ENCODE results near the gene DAB2IP. TPM values are rescaled to one million over a fixed set of nuclear protein-coding genes. Genes with fewer than 3 reads are reported as not detected.

The DAB2IP gene
- total RNA-seq, 1 donor from 2014 or later, result 104 TPM

DNA sequence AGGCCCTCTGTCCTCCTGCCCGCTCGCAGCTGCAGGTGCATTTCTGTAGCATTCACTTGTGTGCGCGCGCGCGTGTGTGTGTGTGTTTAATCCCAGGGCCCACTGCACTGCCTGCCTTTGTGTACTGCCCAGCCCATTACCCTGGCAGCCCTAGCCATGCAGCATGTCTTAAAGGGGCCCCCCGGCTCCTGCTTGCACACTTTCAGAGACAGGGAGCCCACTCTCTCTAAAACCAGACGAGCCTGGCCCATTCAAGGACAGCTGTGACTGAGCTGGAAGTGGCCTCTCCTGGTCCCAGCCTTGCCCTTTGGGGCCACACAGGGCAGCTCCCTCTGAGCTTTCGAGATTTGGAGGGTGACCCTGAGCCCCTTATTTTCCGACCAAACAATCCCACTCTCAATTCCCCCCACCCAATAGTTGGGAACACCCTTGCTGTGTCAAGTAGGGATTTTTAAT lies 98.9 kb downstream of the DAB2IP start:
- TF ChIP-seq, protein P1, sequence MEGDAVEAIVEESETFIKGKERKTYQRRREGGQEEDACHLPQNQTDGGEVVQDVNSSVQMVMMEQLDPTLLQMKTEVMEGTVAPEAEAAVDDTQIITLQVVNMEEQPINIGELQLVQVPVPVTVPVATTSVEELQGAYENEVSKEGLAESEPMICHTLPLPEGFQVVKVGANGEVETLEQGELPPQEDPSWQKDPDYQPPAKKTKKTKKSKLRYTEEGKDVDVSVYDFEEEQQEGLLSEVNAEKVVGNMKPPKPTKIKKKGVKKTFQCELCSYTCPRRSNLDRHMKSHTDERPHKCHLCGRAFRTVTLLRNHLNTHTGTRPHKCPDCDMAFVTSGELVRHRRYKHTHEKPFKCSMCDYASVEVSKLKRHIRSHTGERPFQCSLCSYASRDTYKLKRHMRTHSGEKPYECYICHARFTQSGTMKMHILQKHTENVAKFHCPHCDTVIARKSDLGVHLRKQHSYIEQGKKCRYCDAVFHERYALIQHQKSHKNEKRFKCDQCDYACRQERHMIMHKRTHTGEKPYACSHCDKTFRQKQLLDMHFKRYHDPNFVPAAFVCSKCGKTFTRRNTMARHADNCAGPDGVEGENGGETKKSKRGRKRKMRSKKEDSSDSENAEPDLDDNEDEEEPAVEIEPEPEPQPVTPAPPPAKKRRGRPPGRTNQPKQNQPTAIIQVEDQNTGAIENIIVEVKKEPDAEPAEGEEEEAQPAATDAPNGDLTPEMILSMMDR (IDR thresholded peaks at IDR 0.05; ENCODE audit: unreplicated experiment), result no peak
- peaks cover 36% of the 10 kb centered on the region for H3K4me1 Mint-ChIP-seq (ENCODE audit: unreplicated experiment)
- no peak overlapping the region for H3K27ac Mint-ChIP-seq (ENCODE audit: unreplicated experiment)
- H3K9me3 Mint-ChIP-seq (ENCODE audit: unreplicated experiment), result no peaks in the 10 kb centered on the region
- no peak overlapping the region for H3K4me3 Mint-ChIP-seq (ENCODE audit: unreplicated experiment)
- no peak for DNase-seq (ENCODE audit: low spot score)
- peaks cover 21% of the 10 kb centered on the region for H3K27me3 Mint-ChIP-seq (ENCODE audit: unreplicated experiment)
- peaks cover 7% of the 10 kb centered on the region for H3K36me3 Mint-ChIP-seq (ENCODE audit: low read depth, unreplicated experiment)

DNA sequence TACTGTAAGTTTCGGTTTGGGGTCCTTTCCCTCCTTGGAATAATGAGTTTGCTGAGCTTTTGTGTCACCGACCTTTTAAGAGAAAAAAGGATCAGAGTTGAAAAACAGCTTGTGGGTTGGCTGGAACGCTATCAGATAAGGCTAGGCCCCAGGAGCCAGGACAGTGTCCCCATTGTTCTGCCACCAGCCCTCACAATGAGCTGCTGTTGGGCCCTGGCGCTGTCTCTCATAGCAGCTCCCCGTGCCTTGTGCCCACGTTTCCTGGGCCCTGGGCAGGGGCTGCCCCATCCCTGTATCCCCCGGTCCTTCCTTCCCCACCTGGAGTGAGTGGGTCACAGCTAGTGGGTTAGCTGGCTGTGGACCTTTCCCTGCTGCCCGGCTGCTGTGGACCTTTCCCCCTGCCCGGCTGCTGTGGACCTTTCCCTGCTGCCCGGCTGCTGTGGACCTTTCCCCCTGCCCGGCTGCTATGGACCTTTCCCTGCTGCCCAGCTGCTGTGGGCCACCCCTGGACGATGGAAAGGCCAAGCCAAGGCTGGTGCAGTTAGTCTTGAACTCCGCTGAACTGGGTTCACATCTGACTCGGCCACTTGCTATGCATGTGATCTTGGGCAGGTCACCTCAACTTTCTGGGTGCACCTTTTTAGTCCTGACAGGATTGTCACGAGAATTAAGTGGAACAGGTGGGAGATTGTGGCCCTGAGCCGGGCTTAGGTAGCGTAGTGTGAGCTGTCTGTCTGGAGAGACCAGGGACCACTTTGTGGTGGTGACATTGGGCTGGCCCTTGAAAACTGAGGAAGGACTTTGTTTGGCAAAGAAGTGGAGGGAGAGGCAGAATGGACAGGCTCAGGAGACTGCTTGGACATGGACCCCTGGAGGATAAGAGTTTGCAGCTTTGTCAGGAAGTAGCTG lies 99.5 kb downstream of the DAB2IP start:
- peaks cover 33% of the 10 kb centered on the region for H3K4me1 Mint-ChIP-seq (ENCODE audit: unreplicated experiment)
- peak overlapping the region; percentile 1 for H3K27ac Mint-ChIP-seq (ENCODE audit: unreplicated experiment)
- H3K27me3 Mint-ChIP-seq (ENCODE audit: unreplicated experiment), result peaks cover 19% of the 10 kb centered on the region
- H3K4me3 Mint-ChIP-seq (ENCODE audit: unreplicated experiment), result peak overlapping the region; percentile 34
- no peak for DNase-seq (ENCODE audit: low spot score)
- peaks cover 10% of the 10 kb centered on the region for H3K36me3 Mint-ChIP-seq (ENCODE audit: low read depth, unreplicated experiment)
- TF ChIP-seq, protein P1 (IDR thresholded peaks at IDR 0.05; ENCODE audit: unreplicated experiment), result no peak
- H3K9me3 Mint-ChIP-seq (ENCODE audit: unreplicated experiment), result no peaks in the 10 kb centered on the region

DNA sequence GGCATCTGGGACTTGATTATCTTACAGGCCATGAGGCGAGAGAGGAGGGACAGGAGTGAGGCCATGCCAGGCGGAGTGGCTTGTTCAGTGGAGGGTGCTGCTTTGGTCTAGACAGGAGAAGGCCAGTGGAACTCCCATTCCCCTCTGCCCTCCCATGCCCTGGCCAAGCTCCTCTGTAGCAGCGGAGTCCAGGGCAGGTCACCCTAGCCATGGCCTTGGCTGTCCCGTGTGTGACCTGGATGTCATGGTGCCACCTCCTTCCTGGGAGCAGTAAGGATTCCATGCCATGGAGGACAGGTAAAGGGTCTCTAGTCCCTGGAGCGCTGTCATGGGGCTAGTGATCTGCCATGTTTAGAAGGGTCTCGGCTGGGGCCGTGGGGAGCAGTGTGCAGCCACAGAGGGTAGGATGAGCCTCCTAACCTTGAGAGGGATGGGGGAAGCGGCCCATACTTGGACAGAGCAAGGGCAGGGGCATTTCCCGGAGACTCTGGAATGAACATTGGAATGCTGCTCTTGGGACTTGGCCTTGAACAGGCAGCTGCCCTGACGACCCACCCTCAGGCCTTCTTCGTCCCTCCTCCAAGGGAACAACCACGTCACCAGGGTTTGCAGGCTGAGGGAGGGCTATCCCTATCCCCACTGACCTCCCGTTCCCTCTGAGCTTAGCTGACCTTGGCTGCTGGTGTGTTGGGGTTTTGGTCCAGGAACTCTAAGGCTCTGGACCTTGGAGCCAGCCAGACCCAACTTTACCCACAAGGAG lies 100.4 kb downstream of the DAB2IP start:
- Mint-ChIP-seq H3K9me3 (ENCODE audit: unreplicated experiment) (no peaks in the 10 kb centered on the region), H3K27me3 (ENCODE audit: unreplicated experiment) (peaks cover 22% of the 10 kb centered on the region), H3K36me3 (ENCODE audit: low read depth, unreplicated experiment) (peaks cover 17% of the 10 kb centered on the region), H3K4me1 (ENCODE audit: unreplicated experiment) (peaks cover 27% of the 10 kb centered on the region), H3K27ac (ENCODE audit: unreplicated experiment) (peak overlapping the region; percentile 1), H3K4me3 (ENCODE audit: unreplicated experiment) (peak overlapping the region; percentile 34)
- TF ChIP-seq, protein P1 (IDR thresholded peaks at IDR 0.05; ENCODE audit: unreplicated experiment), result no peak
- no peak for DNase-seq (ENCODE audit: low spot score)

DNA sequence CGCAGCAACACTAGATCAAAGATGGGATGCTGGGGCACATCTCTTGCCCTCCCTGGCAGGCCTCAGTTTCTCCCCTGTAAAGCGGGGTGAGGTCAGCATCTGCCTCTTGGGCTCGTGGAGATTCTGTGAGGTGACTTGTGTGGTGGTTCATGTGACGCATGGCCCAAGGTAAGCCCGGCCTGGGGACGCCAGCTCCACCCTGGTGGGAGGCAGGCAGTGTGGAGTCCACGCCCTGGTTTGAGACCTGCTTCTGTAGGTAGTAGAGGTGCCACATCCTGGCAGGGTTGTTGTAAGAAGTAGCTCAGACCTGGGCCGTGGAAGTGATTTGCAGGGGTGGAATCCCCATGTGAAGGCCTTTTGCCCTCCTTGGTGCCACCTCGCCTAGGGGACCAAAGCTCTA lies 101.5 kb downstream of the DAB2IP start:
- Mint-ChIP-seq H3K4me1 (ENCODE audit: unreplicated experiment) (peaks cover 20% of the 10 kb centered on the region), H3K4me3 (ENCODE audit: unreplicated experiment) (no peak overlapping the region), H3K27me3 (ENCODE audit: unreplicated experiment) (peaks cover 17% of the 10 kb centered on the region), H3K27ac (ENCODE audit: unreplicated experiment) (no peak overlapping the region), H3K36me3 (ENCODE audit: low read depth, unreplicated experiment) (peaks cover 18% of the 10 kb centered on the region), H3K9me3 (ENCODE audit: unreplicated experiment) (no peaks in the 10 kb centered on the region)
- DNase-seq (ENCODE audit: low spot score), result no peak
- TF ChIP-seq, protein P1 (IDR thresholded peaks at IDR 0.05; ENCODE audit: unreplicated experiment), result no peak

All from endothelial cell (in vitro differentiated cells).